Vagina (tissue), 2 donors: Measurements from ENCODE around the gene SPDYE4. TPM values are rescaled to one million over a fixed set of nuclear protein-coding genes. Genes with fewer than 3 reads are reported as not detected.

Experiments
- DNase-seq, 2 donors: peaks; one replicate each; pipeline ENCODE4 v3.0.0-alpha.2; 2017; ENCODE audit errors: extremely low spot score in 2 of 2
- H3K27ac ChIP-seq: fragments of 200-600 bp; sonication (generic); one replicate; pipeline ENCODE4 v1.5.1; 2019
- H3K27me3 ChIP-seq: fragments of 200-600 bp; sonication (generic); one replicate; pipeline ENCODE4 v1.5.1; 2019
- H3K36me3 ChIP-seq, 2 donors: fragments of 200-600 bp; sonication (generic); one replicate each; pipeline ENCODE4 v1.5.1; 2017 to 2019
- H3K4me1 ChIP-seq: fragments of 200-600 bp; sonication (generic); one replicate; pipeline ENCODE4 v1.5.1; 2019
- H3K4me3 ChIP-seq, 2 donors: fragments of 200-600 bp; sonication (generic); 1 replicate in 1 of 2; 2 replicates in 1 of 2; pipeline ENCODE4 v1.5.1; 2016 to 2019
- H3K9me3 ChIP-seq: fragments of 200-600 bp; sonication (generic); one replicate; pipeline ENCODE4 v1.5.1; 2019
- CTCF ChIP-seq, 3 experiments: fragments of 450-650 bp in 2 of 3; fragments of 200-600 bp in 1 of 3; sonication (generic) in 1 of 3; IDR thresholded peaks; one replicate each; pipeline ENCODE4 v1.5.1; 2017 to 2019; ENCODE audit warnings: antibody characterized with exemption in 3 of 3, mild to moderate bottlenecking in 2 of 3, moderate library complexity in 2 of 3
- POLR2A ChIP-seq, 2 donors: fragments of 450-650 bp; IDR thresholded peaks; one replicate each; pipeline ENCODE4 v1.6.1; 2017; ENCODE audit warnings: antibody characterized with exemption in 2 of 2, mild to moderate bottlenecking in 2 of 2, moderate library complexity in 2 of 2
- POLR2AphosphoS5 ChIP-seq, 2 donors: sonication (generic); formaldehyde crosslinking; IDR thresholded peaks; one replicate each; pipeline ENCODE4 v1.9.0; 2017; ENCODE audit warnings: antibody characterized with exemption in 2 of 2, mild to moderate bottlenecking in 2 of 2, low read depth in 1 of 2; ENCODE audit not compliant: insufficient read depth in 1 of 2
- intact Hi-C: fragments of 100-400 bp; cut with DNase I; formaldehyde crosslinking; loops from one replicate; pipeline ENCODE4 v1.15.1; 2023
- total RNA-seq: library from RNA; depleted of rRNA; stranded (reverse); fragments of >200 nt; gene quantifications from one replicate; pipeline ENCODE4 v1.2.3, GENCODE V29; 2016

Gene SPDYE4
- total RNA-seq, 1 donor from 2014 or later: not detected

GRCh38 chr17:8708025-8708461, 50.3 kb downstream of the SPDYE4 start:
- Histone ChIP-seq H3K27me3 (no peaks in the 10 kb centered on the region), H3K9me3 (no peaks in the 10 kb centered on the region), H3K36me3 (no peaks in the 10 kb centered on the region), H3K4me3 (no peak overlapping the region), H3K27ac (no peak overlapping the region), H3K4me1 (no peaks in the 10 kb centered on the region)
- DNase-seq: no peak
- TF ChIP-seq CTCF (IDR thresholded peaks at IDR 0.05) (no peak), POLR2AphosphoS5 (IDR thresholded peaks at IDR 0.05; ENCODE audit: insufficient read depth in 1 of 2, low read depth in 1 of 2) (no peak), POLR2A (IDR thresholded peaks at IDR 0.05) (no peak)
- intact Hi-C loops: no loop called here

GRCh38 chr17:8707332-8708024, 50.9 kb downstream of the SPDYE4 start:
- no peak for TF ChIP-seq POLR2A (IDR thresholded peaks at IDR 0.05)
- Histone ChIP-seq H3K27ac (no peak overlapping the region), H3K9me3 (no peaks in the 10 kb centered on the region), H3K4me3 (no peak overlapping the region), H3K27me3 (no peaks in the 10 kb centered on the region), H3K4me1 (no peaks in the 10 kb centered on the region), H3K36me3 (no peaks in the 10 kb centered on the region)
- no peak for DNase-seq
- intact Hi-C loops: no loop called here

GRCh38 chr17:8706431-8706830, 51.9 kb downstream of the SPDYE4 start:
- Histone ChIP-seq H3K9me3 (no peaks in the 10 kb centered on the region), H3K4me3 (no peak overlapping the region), H3K27ac (no peak overlapping the region), H3K4me1 (no peaks in the 10 kb centered on the region), H3K27me3 (no peaks in the 10 kb centered on the region), H3K36me3 (no peaks in the 10 kb centered on the region)
- intact Hi-C loops: no loop called here
- TF ChIP-seq POLR2AphosphoS5 (IDR thresholded peaks at IDR 0.05; ENCODE audit: insufficient read depth in 1 of 2, low read depth in 1 of 2) (no peak), CTCF (IDR thresholded peaks at IDR 0.05) (no peak), POLR2A (IDR thresholded peaks at IDR 0.05) (no peak)
- DNase-seq: no peak

GRCh38 chr17:8705427-8705826, 52.9 kb downstream of the SPDYE4 start:
- Histone ChIP-seq H3K27ac (no peak overlapping the region), H3K4me1 (no peaks in the 10 kb centered on the region), H3K9me3 (no peaks in the 10 kb centered on the region), H3K36me3 (no peaks in the 10 kb centered on the region), H3K4me3 (no peak overlapping the region), H3K27me3 (no peaks in the 10 kb centered on the region)
- TF ChIP-seq CTCF (IDR thresholded peaks at IDR 0.05) (no peak), POLR2AphosphoS5 (IDR thresholded peaks at IDR 0.05; ENCODE audit: insufficient read depth in 1 of 2, low read depth in 1 of 2) (no peak), POLR2A (IDR thresholded peaks at IDR 0.05) (no peak)
- no peak for DNase-seq
- intact Hi-C loops: no loop called here

- no peaks in the 10 kb centered on the region for H3K27me3 ChIP-seq
- TF ChIP-seq CTCF (IDR thresholded peaks at IDR 0.05): no peak
- TF ChIP-seq POLR2AphosphoS5 (IDR thresholded peaks at IDR 0.05; ENCODE audit: insufficient read depth in 1 of 2, low read depth in 1 of 2): no peak
- TF ChIP-seq POLR2A (IDR thresholded peaks at IDR 0.05): no peak
Measured at GRCh38 chr17:8703001-8703400, 55.3 kb downstream of the SPDYE4 start.

More at GRCh38 chr17:8703001-8703400, 55.3 kb downstream of the SPDYE4 start:
- H3K4me1 ChIP-seq: peaks cover 12% of the 10 kb centered on the region
- no peak for DNase-seq
- H3K4me3 ChIP-seq: no peak overlapping the region
- intact Hi-C loops: no loop called here
- H3K9me3 ChIP-seq: no peaks in the 10 kb centered on the region
- H3K36me3 ChIP-seq: no peaks in the 10 kb centered on the region
- H3K27ac ChIP-seq: no peak overlapping the region
